CD4-positive, alpha-beta T cell treated with Interleukin-4 for 1 hour (primary cell): ENCODE data around the gene MN1.

Experiments used
- DNase-seq, 2 donors: peaks; one replicate each; pipeline ENCODE4 v3.0.0-alpha.2; 2020 to 2022

MN1 gene

DNA sequence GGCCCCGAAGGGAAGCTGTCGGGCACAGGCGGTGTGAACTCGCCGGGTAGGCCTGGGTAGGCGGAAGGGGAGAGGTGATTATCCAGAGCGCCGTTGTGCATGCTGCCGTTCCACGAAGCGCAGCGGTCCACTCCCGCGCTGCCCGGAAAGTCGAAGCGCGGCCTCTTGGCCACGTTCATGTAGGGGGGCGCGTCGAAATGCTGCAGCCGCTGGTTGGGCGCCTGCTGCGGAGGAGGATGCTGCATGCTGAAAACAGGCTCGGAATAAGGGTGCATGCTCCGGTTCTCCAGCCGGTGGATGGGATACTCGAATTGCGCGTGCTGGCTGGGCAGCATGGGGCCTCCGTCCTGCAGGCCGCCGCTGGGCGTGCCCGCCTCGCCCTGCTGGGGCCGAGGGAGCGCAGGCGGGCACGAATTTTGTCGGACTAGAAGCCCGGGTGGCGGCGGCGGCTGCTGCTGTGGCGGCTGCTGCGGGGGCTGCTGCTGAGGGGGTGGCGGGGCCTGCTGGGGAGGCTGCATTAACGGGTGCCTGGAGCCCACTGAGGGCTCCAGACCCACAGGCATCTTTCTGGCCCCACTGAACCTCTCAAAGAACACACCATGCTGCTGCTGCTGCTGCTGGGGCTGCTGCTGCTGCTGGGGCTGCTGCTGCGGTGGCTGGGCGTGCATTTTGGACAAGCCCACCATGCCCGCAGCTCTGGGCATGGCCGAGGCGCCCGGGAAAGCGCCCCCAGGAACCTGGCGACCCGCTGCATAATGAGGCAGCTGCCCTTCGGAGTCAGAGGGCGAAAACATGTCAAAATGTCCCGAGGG is 2.3 kb downstream of the MN1 start:
- no peak for DNase-seq

DNA sequence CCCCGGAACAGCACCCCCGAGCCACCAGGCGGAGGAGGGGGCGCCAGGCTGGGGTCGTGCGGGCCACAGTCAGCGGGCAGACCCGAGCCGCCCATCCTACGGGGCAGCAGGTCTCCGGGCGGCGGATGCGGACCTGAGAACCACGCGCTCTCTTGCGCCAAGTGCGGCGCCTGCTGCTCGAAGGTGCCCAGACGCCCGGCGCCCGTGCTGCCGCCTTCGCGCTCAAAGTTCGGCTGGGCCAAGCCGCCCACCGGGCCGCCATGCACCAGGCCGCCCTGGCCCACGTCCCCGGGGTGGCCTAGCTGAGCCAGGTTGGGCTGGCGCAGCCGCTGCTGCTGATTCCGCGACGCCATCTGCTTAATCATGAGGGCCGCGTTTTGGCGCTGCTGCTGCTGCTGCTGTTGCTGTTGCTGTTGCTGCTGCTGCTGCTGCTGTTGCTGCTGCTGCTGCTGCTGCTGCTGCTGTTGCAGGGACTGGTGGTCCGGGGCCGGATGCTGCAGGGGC is 3.0 kb downstream of the MN1 start:
- DNase-seq = no peak

DNA sequence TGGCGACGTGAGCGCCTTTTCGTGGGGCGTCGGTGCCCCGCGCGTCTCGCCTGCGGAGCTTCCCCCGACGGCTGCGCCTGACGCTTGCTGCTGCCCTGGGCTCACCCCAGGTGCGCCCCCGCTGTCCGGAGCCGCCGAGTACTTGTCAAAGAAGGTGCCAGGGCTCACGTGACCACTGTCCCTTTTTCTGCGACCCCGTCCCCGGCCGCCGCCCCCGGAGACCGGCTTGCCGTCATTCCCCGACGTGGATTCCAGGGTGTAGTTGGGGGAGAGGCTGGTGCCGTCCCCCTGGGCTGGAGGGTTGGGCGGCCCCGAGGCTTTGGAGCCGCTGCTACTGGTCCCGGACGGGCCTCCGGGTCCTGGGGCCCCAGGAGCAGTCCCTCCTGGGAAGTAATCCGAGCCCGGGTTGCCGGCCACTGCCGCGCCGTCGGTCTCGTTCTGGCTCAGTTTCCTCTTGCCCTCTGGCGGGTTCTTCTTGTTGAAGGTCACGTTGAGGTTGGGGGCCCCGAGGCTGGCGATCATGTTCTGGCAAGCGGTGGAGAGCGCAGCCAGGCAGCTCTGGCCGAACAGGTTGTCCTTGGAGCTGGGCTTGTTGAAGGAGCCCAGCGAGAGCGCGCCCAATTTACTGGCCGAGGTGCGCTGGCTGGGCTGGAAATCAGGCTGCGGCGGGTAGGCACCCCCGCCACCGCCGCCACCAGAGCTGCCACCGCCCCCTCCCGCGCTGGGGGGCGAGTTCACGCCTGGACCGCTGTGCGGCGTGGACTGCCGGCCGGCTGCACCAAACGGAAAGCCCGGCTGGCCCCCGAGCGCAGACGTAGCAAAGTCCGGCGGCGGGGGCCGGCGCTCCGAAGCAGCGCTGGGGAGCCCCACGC is 3.8 kb downstream of the MN1 start:
- DNase-seq = no peak

DNA sequence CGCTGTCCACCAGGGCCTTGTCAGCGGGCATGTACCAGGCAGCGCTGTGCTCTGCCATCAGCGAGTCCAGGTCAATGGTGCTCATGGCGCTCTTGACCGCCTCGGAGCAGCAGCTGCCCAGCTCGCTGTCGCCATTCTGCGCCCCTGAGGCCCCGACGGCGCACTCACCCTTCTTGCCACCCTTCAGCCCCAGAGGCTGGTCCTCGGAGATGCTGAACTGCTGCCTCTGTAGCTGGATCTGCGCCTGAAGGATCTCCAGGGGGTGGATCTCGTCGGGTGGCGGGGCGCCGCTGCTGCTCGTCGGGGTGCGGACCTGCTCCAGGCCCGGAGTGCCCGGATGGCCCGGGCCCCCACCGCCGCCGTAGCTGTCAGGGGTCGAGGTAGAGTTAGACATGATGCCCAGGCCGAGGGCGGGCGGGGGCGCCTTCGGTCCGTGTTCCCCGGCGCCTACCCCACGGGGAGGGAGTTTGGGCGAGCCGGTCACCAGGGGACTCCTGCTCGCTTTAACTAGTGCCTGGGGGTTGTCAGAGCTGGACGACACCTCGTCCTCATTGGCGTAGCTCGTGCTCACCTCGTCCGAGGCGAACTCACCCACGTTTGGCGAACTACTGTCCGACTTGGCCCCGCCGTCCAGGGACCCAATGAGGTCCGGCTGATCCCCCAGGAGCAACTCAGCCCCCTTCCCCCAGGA is 4.6 kb downstream of the MN1 start:
- DNase-seq = no peak

DNA sequence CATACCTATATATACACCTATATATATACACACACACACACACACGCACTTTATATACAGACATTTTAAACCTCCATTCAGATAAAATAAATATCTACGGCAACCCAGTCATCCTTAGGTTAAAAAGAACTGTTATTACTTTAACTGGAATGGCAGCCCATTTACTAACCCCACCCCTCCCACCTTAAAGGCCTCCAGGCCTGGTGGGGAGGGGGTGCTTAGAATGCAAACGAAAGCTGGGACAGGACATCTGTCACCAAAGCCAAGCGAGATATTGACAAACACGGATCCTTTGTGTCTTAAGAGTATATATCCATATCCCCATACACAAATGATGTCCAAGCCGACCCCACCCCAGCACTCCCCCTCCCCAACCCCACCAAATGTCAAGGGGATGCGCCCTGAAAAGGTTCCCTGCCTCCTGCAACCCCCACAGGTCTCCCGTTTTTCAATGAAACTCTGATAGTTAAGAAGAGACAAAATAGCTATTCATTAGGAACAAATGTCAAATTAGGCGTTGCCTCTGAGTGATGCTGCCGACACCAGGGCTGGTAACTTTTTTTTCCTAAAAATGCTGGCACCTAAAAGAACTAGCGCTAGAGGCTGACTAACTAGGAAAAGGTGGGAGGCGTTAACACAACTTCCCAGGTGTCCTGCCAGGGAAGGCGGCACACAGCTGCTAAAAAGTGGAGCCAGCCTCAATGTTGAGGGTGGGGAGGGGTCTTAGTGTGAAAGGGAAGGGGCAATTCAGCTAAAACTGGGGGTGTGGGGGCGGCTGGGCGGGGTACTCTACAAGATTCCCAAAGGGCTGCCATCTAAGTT is 5.6 kb downstream of the MN1 start:
- no peak for DNase-seq

DNA sequence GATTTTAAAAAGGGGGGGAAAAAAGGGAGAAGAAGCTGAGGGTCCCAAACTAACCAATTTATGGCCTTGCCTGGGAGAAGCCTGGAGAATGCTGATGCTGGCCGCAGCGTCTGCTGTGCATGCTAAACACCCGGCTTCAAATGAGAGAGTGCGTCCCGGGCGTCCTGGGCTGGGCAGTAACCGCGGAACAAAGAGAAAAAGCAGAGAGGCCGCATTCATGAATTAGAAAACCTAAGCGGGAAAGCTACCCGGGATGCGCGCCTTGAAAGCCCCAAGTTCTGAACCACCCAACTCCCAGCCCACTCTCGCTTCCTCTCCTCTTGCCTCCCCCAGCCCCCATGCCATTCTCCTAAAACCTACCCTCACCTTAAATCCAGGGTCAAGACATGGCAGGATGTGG is 6.5 kb downstream of the MN1 start:
- DNase-seq = no peak

DNA sequence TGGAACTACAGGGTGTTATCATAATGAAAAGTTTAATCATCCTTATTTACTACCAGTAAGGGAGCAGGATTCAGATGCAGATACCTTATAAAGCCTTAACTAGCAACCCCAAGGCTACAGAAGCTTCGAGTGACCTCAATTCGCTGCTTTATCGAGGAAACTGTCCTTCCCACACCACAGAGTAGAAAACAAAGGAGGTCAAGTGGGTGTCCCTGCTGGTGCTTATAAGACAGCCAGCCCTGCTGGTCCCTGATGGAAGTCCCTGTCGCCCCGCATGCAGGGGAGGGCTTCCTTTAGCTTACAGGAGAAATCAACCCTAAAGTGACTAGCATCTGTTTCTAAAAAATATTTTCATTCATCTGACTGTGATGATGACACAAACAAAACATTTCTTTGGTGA is 7.3 kb downstream of the MN1 start:
- DNase-seq = no peak

DNA sequence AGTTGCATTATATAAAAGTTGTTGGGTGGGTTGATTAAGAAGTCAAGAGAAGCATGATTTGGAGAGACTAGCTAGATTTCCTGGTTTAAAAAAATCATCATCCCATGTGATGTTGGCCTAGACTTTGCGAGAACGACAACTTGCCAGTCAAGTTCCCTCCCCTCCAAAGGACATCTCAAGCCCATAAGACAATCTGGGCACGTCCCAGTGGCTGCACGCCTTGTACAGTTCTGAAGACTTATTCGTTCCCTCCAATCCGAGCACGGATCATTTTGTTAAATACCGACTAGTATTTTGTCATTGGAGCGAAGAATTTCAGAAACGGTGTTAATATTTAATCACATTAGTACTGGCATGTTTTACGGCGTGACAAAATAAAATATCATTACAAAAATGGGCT is 8.0 kb downstream of the MN1 start:
- no peak for DNase-seq

DNA sequence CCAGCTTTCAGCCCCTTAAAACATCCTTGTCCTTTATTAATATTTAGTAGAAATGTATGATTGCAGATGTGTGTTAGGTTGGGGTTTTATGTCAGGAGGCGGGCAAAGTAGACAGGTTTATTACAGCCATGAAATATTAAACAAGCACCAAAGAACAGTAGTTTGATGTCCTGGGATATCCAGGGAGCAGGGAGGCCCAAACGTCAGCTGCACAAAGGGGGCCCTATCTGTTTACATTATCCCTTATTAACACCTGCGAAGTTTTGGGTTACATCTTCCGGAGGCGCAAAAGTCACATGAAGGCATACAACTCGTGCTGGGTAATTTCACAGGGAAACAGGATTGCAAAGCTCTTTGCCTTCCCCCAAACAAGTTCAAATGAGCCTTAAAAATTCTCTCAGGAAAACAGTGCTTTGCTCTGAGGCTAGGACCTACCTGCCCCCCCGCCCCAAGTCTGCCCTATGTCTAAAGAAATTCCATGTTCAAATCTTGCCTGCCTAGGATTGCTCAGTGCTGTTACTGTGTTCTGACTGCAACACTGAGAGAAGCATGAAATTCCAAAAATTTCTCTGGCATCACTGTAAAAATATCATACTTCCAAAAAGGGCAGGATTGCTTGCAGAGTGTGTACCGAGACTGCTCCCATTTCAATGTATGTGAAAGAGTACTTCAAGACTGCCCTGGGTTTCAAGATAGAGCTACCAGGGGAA is 8.9 kb downstream of the MN1 start:
- DNase-seq = no peak

DNA sequence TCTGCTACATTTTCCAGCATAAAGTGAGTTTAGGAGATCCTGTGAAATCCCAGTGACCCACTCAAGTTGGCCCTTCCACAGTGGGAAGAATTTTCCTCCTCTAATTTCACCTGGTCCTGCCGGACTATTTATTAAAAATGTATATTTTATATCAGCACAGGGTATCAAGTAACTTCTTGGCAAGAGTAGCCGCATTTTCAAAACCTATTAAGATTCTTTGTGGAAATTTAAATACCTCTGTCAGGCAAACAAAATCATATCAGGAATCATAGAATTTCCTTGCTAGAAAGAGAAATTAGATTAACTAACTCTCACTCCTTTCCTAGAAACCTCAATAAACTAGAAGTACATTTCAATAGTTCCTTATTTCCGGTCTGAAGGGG is 9.7 kb downstream of the MN1 start:
- no peak for DNase-seq

DNA sequence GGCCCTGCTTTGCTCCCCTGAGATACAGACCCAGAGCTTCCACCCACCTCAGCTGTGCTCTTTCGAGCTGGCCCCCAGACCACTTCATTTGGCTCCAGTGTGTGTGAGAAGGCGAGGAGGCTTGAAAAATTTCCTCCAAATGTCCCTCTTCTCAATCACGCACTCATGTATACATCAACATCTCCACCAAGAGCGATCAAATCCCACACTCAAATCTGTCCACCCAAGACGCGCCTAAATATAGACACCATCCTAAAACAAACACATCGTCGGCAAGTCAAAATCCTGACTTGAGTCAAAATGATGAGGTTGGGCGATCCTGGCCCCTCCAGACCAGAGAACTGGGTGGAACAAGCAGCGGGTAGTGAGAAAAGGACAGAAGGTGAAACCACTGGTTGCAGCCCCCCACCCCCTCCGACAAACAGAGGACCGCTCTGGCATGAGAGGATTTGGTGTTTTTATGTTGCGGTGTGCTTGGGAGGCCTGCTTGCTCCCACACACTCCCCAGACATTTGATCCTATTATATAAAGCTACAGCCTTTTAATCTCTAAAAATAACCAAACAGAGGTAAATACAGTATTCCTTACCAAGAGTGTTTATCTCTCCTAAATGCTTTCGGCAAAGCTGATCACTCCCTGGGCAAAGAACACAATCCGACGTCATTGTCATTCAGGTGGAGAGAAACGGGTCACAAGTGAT is 10.2 kb downstream of the MN1 start:
- no peak for DNase-seq

DNA sequence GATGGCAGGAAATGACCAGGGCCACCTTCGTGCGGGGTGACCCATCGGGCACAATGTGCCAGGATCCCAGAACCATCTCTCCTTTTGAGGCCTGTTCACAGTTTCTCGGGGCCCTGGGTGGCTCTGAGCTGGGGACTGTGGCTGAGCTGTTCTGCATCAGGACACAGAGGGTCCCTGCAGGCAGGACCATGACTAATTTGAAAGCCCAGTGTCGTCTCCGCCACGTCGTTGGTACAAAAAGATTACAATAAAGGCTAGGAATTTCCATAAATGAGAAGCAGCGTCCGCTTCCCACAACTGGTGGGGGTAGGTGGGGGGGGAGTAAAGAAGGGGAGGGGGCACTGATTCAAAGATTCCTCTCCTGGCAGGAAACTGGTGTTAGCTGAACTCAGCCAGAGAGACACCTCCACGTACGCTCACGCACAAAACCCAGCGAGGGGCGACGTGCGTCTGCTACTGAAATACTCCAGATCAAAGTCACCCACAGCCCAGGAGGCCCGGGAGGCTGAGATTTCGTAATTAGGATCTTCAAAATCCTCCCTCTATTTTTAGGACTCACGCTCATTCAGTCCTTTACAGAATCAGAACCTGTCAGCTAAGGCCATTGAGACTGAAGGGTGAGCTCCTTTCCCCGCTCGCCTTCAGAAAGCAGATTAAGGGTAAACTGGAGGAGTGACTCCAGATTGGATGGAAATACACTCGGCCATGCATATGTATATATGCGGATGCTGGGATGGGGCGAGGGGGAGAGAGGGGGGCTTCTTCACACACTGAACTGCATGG is 11.0 kb downstream of the MN1 start:
- DNase-seq = no peak

DNA sequence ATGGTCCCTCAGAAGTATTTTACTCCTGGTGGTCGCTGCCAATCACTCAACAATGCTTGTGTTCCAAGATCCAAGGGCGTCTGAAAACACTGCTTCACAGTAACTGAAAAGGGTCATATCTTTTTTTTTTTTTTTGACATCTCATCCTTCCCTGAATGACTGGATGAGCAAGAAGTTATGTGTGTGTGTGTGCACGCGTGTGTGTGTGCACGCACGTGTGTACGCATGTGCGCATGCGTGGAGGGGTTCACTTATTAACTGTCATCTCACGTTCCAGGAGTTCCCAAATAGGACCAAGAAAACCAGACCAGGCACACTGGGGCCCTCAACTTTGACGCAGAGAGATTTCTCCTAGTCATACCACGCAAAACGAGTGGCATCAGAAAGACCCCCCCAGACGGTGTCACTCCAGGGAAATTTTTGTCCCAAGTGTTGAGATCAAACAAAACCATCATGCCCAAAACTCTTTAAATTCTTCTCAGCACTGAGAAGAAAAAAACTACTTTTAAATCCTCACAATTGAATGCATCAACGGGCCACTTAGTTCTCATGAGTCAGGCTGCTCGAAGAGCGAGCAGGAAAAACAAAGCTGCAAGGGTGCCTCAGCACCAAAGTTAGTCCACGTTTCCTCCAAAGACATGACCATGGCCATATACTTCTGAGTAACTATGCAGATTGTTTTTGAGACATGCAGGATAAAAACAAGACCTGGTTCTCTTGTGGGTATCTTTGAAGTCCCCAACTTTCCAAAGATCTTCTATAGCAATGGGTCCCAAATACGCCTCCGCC is 12.9 kb downstream of the MN1 start:
- DNase-seq = no peak

DNA sequence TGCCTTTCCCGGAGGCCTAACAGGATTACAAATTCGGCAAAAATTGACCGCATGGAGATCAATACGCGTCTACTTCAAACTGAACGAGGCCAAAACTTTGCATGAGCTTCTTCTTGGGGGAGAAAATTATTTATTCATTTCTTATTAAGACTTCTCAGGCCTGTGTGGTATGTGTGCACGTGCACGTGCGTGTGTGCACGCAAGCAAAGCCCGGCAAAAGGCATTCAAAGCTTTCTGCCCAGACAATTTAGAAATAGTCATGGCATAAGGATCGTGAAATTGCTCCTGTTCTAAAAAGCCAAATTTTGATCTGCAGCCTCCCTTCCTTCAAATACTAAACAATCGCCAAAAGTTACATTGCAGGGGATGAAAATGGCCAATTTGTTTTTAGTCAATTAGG is 14.6 kb downstream of the MN1 start:
- DNase-seq = no peak

DNA sequence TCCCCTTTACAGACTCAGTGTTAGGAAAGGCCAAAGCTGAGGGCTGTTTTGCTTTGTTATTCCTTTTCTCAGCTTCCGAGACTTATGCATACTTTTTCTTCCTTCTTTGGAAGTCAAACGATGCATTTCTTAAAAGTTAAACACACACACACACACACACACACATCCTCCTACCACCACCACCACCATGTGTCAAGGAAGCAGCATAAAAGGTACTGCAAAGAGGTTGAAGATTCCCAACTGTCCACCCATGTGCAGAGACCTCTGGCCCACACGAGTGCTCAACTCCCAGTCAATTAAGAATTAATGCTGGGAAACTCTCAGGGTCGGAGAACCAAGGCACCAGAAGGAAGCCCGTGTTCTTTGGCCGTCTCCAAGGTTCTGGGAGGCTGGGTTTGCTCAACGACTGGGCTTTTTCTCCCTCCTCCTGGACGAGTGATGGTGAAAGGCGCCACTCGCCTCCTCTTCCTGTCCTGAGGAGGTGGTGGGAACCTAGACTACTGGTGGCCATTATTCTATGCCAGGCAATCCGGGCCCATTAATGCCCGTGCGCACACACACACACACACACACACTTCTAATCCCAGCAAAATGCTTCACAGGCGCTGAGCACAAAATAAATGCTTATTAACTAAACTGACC is 15.1 kb downstream of the MN1 start:
- no peak for DNase-seq

DNA sequence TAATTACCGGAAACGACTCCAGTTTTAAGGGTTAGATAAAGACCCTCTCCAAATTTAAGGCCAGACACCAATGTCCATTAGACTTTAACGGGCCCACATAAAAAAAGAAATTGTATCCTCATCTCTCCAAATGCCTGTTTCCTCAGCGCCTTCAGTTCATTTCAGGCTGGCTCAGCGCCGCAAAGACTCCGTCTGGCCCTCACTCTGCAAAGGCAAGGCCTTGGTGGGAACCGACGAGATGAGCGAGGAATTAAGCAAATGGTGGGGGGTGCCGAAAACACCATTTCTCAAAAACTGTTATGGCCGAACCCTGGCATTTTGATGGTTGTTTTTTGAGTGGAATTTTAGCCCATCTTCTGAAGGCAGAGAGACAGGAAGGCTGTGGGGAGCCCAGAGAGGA is 15.7 kb downstream of the MN1 start:
- DNase-seq = no peak

DNA sequence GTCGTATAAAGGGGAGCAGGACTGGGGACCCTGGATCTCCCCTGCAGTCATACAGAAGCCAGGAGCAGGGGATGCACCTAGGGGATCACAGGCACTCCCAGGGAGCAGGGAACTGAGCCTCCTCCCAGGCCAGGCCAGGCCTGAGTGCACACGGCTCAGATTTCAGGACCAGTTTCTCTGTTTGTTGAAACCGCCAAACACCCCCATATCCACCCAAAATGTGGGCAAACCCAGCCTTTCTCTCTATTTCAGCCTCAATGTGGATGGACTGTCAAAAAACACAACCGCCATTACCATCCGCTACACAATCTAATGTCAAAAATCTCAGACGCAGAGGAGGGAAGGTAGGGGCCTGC is 17.5 kb downstream of the MN1 start:
- DNase-seq = no peak

DNA sequence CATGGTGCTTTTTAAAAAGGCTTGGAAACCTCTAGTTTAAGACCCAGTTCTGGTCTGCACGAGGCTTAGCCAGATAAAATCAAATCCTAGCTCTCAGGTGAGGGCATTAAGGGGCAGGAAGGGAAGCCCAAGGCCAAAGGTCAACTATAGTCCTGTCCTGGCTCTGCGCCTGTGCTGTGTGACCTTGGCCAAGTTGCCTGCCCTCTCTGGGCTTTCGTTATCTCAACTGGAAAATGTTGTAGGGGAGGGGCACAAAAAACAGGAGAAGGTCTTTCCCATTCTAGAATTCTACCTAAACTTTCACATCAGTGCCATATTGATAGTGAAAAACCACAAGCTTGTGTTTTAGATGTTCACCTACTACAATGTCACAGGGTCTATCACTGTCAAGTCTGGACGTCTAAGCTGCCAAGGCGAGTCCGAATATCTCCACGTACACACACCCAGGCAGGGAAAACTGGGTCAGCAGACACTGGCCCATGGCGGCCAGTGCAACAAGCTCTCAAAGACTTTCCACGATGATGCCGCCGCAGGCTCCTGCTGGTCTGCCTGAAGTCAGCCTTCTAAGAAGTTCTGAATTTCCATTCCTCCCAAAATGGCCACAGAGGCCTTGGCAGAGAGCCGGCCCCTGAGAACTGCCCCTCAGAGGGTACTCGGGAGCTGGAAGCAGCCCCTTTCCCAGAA is 18.0 kb downstream of the MN1 start:
- no peak for DNase-seq

DNA sequence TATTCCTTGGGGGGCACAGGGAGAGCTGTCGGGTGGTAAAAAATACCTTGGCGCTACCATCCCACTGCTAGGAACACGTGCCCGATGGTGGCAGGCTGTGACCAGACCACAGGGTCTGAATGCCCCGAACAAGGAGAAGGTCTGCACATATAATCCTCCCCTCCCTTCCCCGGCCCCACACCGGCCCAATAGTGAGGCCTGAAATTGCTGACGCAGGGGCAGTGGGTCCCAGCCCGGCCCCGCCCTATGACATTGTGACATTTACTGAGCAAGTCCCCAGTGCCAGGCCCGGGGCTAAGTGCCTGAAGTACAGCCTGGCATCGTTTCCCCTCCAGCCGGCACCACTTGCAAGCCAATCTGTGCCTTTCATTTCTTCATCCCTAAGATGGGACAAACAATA is 19.5 kb downstream of the MN1 start:
- DNase-seq = no peak
